ENCODE data around the gene OSBPL1A. TPM values are rescaled to one million over a fixed set of nuclear protein-coding genes. Genes with fewer than 3 reads are reported as not detected.

OSBPL1A gene
- total and polyA plus RNA-seq, 4 donors: 12.6 to 38.8 (median 26.0) TPM

- no peak for ATAC-seq (ENCODE audit: insufficient read depth, low FRiP score)
- 89 to 93% methylated on average over 4 of the region's 4 CpGs for WGBS, 2 donors
- H3K4me3 ChIP-seq: no peak overlapping the region
These were observed 27.5 kb downstream of the OSBPL1A start for GRCh38 chr18:24370120-24370519.

GRCh38 chr18:24369426-24369825 is 28.2 kb downstream of the OSBPL1A start:
- no peak for DNase-seq
- Histone ChIP-seq H3K36me3 (ENCODE audit: control insufficient read depth in 4 of 4, insufficient read depth in 4 of 4, low read length in 4 of 4) (peaks cover 0 to 3% (median under 1%) of the 10 kb centered on the region in 4 donors), H3K9me3 (ENCODE audit: control insufficient read depth in 4 of 4, insufficient read depth in 3 of 4, low read length in 3 of 4) (no peaks in the 10 kb centered on the region), H3K9ac (ENCODE audit: insufficient read depth in 1 of 2, low read length in 2 of 2) (no peak overlapping the region), H3K4me1 (ENCODE audit: control insufficient read depth in 5 of 5, insufficient read depth in 5 of 5, low read length in 5 of 5) (no peaks in the 10 kb centered on the region), H3K4me3 (no peak overlapping the region), H3K27me3 (ENCODE audit: control insufficient read depth in 3 of 3, insufficient read depth in 3 of 3, low read length in 2 of 3) (no peaks in the 10 kb centered on the region), H3K27ac (ENCODE audit: low read depth in 1 of 2, low read length in 1 of 2) (no peak overlapping the region)
- WGBS, 2 donors: 67 to 91% methylated on average over 1 of the region's 1 CpG
- ATAC-seq (ENCODE audit: insufficient read depth, low FRiP score): no peak
- no peak for TF ChIP-seq CTCF (IDR thresholded peaks at IDR 0.05; ENCODE audit: control extremely low read depth, extremely low read depth)

More at GRCh38 chr18:24370120-24370519, 27.5 kb downstream of the OSBPL1A start:
- Histone ChIP-seq H3K9ac (ENCODE audit: insufficient read depth in 1 of 2, low read length in 2 of 2) (no peak overlapping the region), H3K36me3 (ENCODE audit: control insufficient read depth in 4 of 4, insufficient read depth in 4 of 4, low read length in 4 of 4) (peaks cover 0 to 9% (median under 1%) of the 10 kb centered on the region in 4 donors), H3K27ac (ENCODE audit: low read depth in 1 of 2, low read length in 1 of 2) (no peak overlapping the region), H3K9me3 (ENCODE audit: control insufficient read depth in 4 of 4, insufficient read depth in 3 of 4, low read length in 3 of 4) (peaks cover 0 to 3% (median 0%) of the 10 kb centered on the region in 4 donors), H3K27me3 (ENCODE audit: control insufficient read depth in 3 of 3, insufficient read depth in 3 of 3, low read length in 2 of 3) (no peaks in the 10 kb centered on the region), H3K4me1 (ENCODE audit: control insufficient read depth in 5 of 5, insufficient read depth in 5 of 5, low read length in 5 of 5) (no peaks in the 10 kb centered on the region)
- TF ChIP-seq CTCF (IDR thresholded peaks at IDR 0.05; ENCODE audit: control extremely low read depth, extremely low read depth): no peak
- DNase-seq: no peak

GRCh38 chr18:24368749-24369148 is 28.9 kb downstream of the OSBPL1A start:
- H3K9me3 ChIP-seq (ENCODE audit: control insufficient read depth in 4 of 4, insufficient read depth in 3 of 4, low read length in 3 of 4): no peaks in the 10 kb centered on the region
- H3K4me1 ChIP-seq (ENCODE audit: control insufficient read depth in 5 of 5, insufficient read depth in 5 of 5, low read length in 5 of 5): no peaks in the 10 kb centered on the region
- no peak for DNase-seq
- H3K9ac ChIP-seq (ENCODE audit: insufficient read depth in 1 of 2, low read length in 2 of 2): no peak overlapping the region
- H3K27me3 ChIP-seq (ENCODE audit: control insufficient read depth in 3 of 3, insufficient read depth in 3 of 3, low read length in 2 of 3): no peaks in the 10 kb centered on the region
- no peak for ATAC-seq (ENCODE audit: insufficient read depth, low FRiP score)
- H3K4me3 ChIP-seq: no peak overlapping the region
- H3K36me3 ChIP-seq (ENCODE audit: control insufficient read depth in 4 of 4, insufficient read depth in 4 of 4, low read length in 4 of 4): peaks cover 0 to 3% (median under 1%) of the 10 kb centered on the region in 4 donors
- TF ChIP-seq CTCF (IDR thresholded peaks at IDR 0.05; ENCODE audit: control extremely low read depth, extremely low read depth): no peak
- 55 to 77% methylated on average over 3 of the region's 3 CpGs for WGBS, 2 donors
- H3K27ac ChIP-seq (ENCODE audit: low read depth in 1 of 2, low read length in 1 of 2): no peak overlapping the region

GRCh38 chr18:24366328-24366727 is 31.3 kb downstream of the OSBPL1A start:
- TF ChIP-seq CTCF (IDR thresholded peaks at IDR 0.05; ENCODE audit: control extremely low read depth, extremely low read depth): no peak
- no peaks in the 10 kb centered on the region for H3K4me1 ChIP-seq (ENCODE audit: control insufficient read depth in 5 of 5, insufficient read depth in 5 of 5, low read length in 5 of 5)
- H3K9ac ChIP-seq (ENCODE audit: insufficient read depth in 1 of 2, low read length in 2 of 2): no peak overlapping the region
- no peak overlapping the region for H3K4me3 ChIP-seq
- ATAC-seq (ENCODE audit: insufficient read depth, low FRiP score) (no peak), DNase-seq (no peak)
- H3K9me3 ChIP-seq (ENCODE audit: control insufficient read depth in 4 of 4, insufficient read depth in 3 of 4, low read length in 3 of 4): no peaks in the 10 kb centered on the region
- H3K27ac ChIP-seq (ENCODE audit: low read depth in 1 of 2, low read length in 1 of 2): no peak overlapping the region
- 92 to 94% methylated on average over 3 of the region's 3 CpGs for WGBS, 2 donors
- H3K27me3 ChIP-seq (ENCODE audit: control insufficient read depth in 3 of 3, insufficient read depth in 3 of 3, low read length in 2 of 3): no peaks in the 10 kb centered on the region
- peaks cover 0 to 3% (median under 1%) of the 10 kb centered on the region in 4 donors for H3K36me3 ChIP-seq (ENCODE audit: control insufficient read depth in 4 of 4, insufficient read depth in 4 of 4, low read length in 4 of 4)

All from lung (tissue), 12 donors.